ENCODE results near the gene DPH2. TPM values are rescaled to one million over a fixed set of nuclear protein-coding genes. Genes with fewer than 3 reads are reported as not detected.

Gene DPH2
- total RNA-seq, 1 experiment from 2014 or later, result 41.2 TPM

DNA sequence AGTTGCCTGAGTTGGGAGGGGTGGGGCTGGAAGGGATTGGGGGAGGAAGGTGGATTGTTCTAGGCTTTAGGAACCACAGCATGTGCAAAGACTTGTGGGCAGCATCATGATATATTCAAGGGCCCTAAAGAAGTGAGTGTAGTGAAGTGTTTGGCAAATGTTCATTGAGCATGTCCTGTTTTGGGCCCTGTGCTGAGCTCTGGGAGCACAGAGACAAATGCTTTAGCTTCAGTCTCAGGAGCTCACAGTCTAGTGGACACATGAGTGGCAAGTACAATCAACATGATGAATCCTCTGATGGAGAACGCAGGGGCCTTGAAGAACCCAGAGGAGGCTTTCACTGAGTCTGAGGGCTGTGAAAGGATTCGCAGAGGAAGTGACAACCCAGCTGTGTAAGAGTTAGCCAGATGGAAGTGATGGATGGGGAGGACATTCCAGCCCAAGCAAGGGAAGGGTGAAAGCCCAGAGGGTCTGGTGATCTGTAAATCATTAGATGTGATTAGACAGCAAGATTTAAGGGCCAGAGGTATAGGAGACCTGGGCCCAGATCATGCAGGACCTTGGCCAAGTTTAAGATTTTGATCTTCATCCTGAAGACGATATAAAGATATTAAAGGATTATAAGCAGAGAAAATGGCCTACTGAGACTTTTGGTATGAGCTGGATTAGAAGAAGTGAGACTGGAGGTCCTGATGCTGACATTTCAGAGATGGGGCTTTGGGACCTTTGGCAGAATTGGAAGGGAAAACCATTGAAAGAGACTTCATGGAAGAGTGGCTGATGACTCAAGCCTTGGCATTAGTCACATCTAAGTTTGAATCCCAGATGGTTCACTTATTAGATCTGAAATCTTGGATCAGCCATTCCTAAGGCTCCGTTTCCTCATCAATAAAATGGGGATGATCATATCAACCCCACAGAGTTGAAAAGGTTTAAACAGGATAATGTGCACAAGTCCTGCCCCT, 18.5 kb upstream of the DPH2 start:
- CTCF ChIA-PET, result interaction anchor here (0.7 kb wide), 1 partner anchor 105 kb away, joined by 3 read pairs; no protein-coding TSS in a partner anchor
- Mint-ChIP-seq H3K9me3 (ENCODE audit: low read depth, unreplicated experiment) (no peaks in the 10 kb centered on the region), H3K27ac (ENCODE audit: unreplicated experiment) (no peak overlapping the region), H3K4me3 (ENCODE audit: low read depth, unreplicated experiment) (no peak overlapping the region), H3K36me3 (ENCODE audit: insufficient read depth, unreplicated experiment) (peaks cover 13% of the 10 kb centered on the region), H3K4me1 (ENCODE audit: low read depth, unreplicated experiment) (peaks cover 9% of the 10 kb centered on the region), H3K27me3 (ENCODE audit: unreplicated experiment) (no peaks in the 10 kb centered on the region)
- no peak for DNase-seq
- intact Hi-C loops (cut with micrococcal nuclease; ENCODE audit: unreplicated experiment), result no loop called here
- BruUV-seq (replicated peaks), result no TSS peak
- TF ChIP-seq, protein P1, sequence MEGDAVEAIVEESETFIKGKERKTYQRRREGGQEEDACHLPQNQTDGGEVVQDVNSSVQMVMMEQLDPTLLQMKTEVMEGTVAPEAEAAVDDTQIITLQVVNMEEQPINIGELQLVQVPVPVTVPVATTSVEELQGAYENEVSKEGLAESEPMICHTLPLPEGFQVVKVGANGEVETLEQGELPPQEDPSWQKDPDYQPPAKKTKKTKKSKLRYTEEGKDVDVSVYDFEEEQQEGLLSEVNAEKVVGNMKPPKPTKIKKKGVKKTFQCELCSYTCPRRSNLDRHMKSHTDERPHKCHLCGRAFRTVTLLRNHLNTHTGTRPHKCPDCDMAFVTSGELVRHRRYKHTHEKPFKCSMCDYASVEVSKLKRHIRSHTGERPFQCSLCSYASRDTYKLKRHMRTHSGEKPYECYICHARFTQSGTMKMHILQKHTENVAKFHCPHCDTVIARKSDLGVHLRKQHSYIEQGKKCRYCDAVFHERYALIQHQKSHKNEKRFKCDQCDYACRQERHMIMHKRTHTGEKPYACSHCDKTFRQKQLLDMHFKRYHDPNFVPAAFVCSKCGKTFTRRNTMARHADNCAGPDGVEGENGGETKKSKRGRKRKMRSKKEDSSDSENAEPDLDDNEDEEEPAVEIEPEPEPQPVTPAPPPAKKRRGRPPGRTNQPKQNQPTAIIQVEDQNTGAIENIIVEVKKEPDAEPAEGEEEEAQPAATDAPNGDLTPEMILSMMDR (IDR thresholded peaks at IDR 0.05; ENCODE audit: unreplicated experiment), result no peak

DNA sequence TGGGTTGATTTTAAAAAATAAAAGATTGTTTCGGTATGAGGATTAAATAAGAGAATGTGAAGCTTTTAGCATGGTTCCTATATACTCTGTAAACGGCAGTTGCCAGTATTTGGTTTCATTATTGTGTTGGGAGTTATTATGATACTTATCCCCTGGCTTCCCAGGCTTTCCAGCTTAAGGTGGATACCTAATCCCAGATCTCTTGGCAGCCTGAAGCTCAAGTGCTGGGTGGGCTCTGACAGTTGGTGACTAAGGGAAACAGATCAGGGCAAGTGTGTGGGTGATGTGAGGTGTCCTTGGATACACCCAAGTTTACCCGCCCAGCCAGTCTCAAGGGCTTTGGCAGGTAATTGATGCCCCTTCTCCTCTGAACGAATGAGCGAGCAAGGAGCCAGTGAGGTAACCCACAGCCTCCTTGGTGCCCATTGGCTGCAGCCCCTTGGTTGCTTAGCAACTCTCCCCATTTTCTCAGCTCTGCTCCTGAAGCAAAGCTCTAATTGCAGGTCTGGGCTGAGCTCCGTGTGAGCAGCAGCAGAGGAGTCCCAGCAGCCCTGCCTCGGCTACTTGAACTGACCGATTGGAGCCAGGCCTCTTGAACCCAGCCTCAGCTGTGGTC, 17.0 kb upstream of the DPH2 start:
- DNase-seq, result no peak
- CTCF ChIA-PET, result interaction anchor here (0.5 kb wide), 1 partner anchor 282 kb away, joined by 3 read pairs; no protein-coding TSS in a partner anchor
- TF ChIP-seq, protein P1 (IDR thresholded peaks at IDR 0.05; ENCODE audit: unreplicated experiment), result no peak
- peaks cover 9% of the 10 kb centered on the region for H3K4me1 Mint-ChIP-seq (ENCODE audit: low read depth, unreplicated experiment)
- no peaks in the 10 kb centered on the region for H3K9me3 Mint-ChIP-seq (ENCODE audit: low read depth, unreplicated experiment)
- H3K36me3 Mint-ChIP-seq (ENCODE audit: insufficient read depth, unreplicated experiment), result no peaks in the 10 kb centered on the region
- no peak overlapping the region for H3K27ac Mint-ChIP-seq (ENCODE audit: unreplicated experiment)
- intact Hi-C loops (cut with micrococcal nuclease; ENCODE audit: unreplicated experiment), result no loop called here
- no peaks in the 10 kb centered on the region for H3K27me3 Mint-ChIP-seq (ENCODE audit: unreplicated experiment)
- no peak overlapping the region for H3K4me3 Mint-ChIP-seq (ENCODE audit: low read depth, unreplicated experiment)
- BruUV-seq (replicated peaks), result no TSS peak

- no peak overlapping the region for H3K27ac Mint-ChIP-seq (ENCODE audit: unreplicated experiment)
- no peak overlapping the region for H3K4me3 Mint-ChIP-seq (ENCODE audit: low read depth, unreplicated experiment)
- H3K9me3 Mint-ChIP-seq (ENCODE audit: low read depth, unreplicated experiment), result no peaks in the 10 kb centered on the region
- no peak for DNase-seq
- CTCF ChIA-PET, result interaction anchor here (0.5 to 0.7 kb wide), 2 partner anchors 283 to 1602 kb away, joined by 3 read pairs; no protein-coding TSS in a partner anchor
- peaks cover 9% of the 10 kb centered on the region for H3K4me1 Mint-ChIP-seq (ENCODE audit: low read depth, unreplicated experiment)
- H3K27me3 Mint-ChIP-seq (ENCODE audit: unreplicated experiment), result no peaks in the 10 kb centered on the region
- TF ChIP-seq, protein P1 (IDR thresholded peaks at IDR 0.05; ENCODE audit: unreplicated experiment), result no peak
- BruUV-seq (replicated peaks), result no TSS peak
- intact Hi-C loops (cut with micrococcal nuclease; ENCODE audit: unreplicated experiment), result no loop called here
- no peaks in the 10 kb centered on the region for H3K36me3 Mint-ChIP-seq (ENCODE audit: insufficient read depth, unreplicated experiment)
Observed at GRCh38 chr1:43953361-43953760, 16.4 kb upstream of the DPH2 start.

DNA sequence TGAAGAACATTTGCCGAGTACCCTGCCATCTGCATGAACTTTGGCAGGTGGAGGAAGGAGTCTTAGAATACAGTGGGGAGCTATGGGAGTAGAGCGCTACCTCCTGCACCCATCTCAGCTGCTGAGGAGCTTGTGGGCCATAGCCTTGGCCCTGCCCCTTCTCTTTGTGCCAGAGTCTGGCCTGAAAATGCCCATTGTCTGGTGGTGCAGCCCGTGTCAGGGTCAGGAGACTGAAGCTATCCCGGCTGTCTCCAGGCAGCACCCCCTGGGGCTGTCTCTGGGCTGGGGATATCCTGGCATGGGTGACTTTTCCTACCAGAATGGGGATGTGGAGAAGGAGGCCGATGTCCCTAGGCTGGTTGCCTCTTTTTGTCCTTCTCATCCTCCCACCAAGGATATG, 15.8 kb upstream of the DPH2 start:
- Mint-ChIP-seq H3K27ac (ENCODE audit: unreplicated experiment) (no peak overlapping the region), H3K27me3 (ENCODE audit: unreplicated experiment) (no peaks in the 10 kb centered on the region), H3K4me3 (ENCODE audit: low read depth, unreplicated experiment) (no peak overlapping the region), H3K9me3 (ENCODE audit: low read depth, unreplicated experiment) (no peaks in the 10 kb centered on the region), H3K36me3 (ENCODE audit: insufficient read depth, unreplicated experiment) (no peaks in the 10 kb centered on the region), H3K4me1 (ENCODE audit: low read depth, unreplicated experiment) (peaks cover 9% of the 10 kb centered on the region)
- CTCF ChIA-PET, result interaction anchor here (0.7 kb wide), 1 partner anchor 1602 kb away, joined by 3 read pairs; no protein-coding TSS in a partner anchor
- BruUV-seq (replicated peaks), result no TSS peak
- intact Hi-C loops (cut with micrococcal nuclease; ENCODE audit: unreplicated experiment), result no loop called here
- no peak for DNase-seq
- TF ChIP-seq, protein P1 (IDR thresholded peaks at IDR 0.05; ENCODE audit: unreplicated experiment), result no peak
